ENCODE results near the gene FAM118B. TPM values are rescaled to one million over a fixed set of nuclear protein-coding genes. Genes with fewer than 3 reads are reported as not detected.

Gene FAM118B
- total RNA-seq, 1 experiment from 2014 or later = 40.0 TPM

- peaks cover 4% of the 10 kb centered on the region for H3K79me1 ChIP-seq (ENCODE audit: insufficient read depth, low read depth, low read length, poor library complexity, severe bottlenecking)
- no peak overlapping the region for H3K9ac ChIP-seq (ENCODE audit: extremely low read depth, insufficient read length, low read length)
- TF ChIP-seq CTCF (conservative IDR thresholded peaks at IDR 0.05) = no peak
- H4K91ac ChIP-seq (ENCODE audit: insufficient read length, low read depth, low read length) = no peak overlapping the region
- H3K4me2 ChIP-seq (ENCODE audit: insufficient read depth, insufficient read length, low read length) = no peak overlapping the region
- no peak for DNase-seq
- no peak overlapping the region for H3K56ac ChIP-seq (ENCODE audit: insufficient read length, low read depth, low read length)
- no peak overlapping the region for H3K27ac Mint-ChIP-seq
- no peaks in the 10 kb centered on the region for H3K79me2 ChIP-seq (ENCODE audit: insufficient read depth, low read length)
- H3K9me3 ChIP-seq (ENCODE audit: control insufficient read depth, low read depth, low read length) = no peaks in the 10 kb centered on the region
- no peak overlapping the region for H2BK20ac ChIP-seq (ENCODE audit: low read depth, low read length, poor library complexity, severe bottlenecking)
- peaks cover 67 to 88% (median 87%) of the 10 kb centered on the region in 3 experiments; a peak in 6 of 7 replicates for H3K36me3 Mint-ChIP-seq (ENCODE audit: insufficient read depth in 1 of 3, low read depth in 3 of 3)
- no peak overlapping the region for H3K27ac ChIP-seq (ENCODE audit: insufficient read length, low read depth, low read length)
- H2BK12ac ChIP-seq (ENCODE audit: insufficient read length, low read depth, low read length) = no peak overlapping the region
- H3K4me1 Mint-ChIP-seq = peaks cover under 1 to 2% of the 10 kb centered on the region in 2 experiments; a peak in 3 of 4 replicates
- H2BK120ac ChIP-seq (ENCODE audit: low read depth, low read length, poor library complexity, severe bottlenecking) = no peak overlapping the region
- H3K4me1 ChIP-seq (ENCODE audit: insufficient read depth, low read length) = no peaks in the 10 kb centered on the region
- H2BK15ac ChIP-seq (ENCODE audit: low read depth, low read length) = no peak overlapping the region
- no peaks in the 10 kb centered on the region for H3K23me2 ChIP-seq (ENCODE audit: insufficient read length, low read depth, low read length, poor library complexity, severe bottlenecking)
- no peak overlapping the region for H4K5ac ChIP-seq (ENCODE audit: insufficient read length, low read depth, low read length)
- H3K4me3 Mint-ChIP-seq = no peak overlapping the region
- no peaks in the 10 kb centered on the region for H3K27me3 ChIP-seq (ENCODE audit: insufficient read depth, low read length)
- H2AK5ac ChIP-seq (ENCODE audit: insufficient read length, low read length) = no peak overlapping the region
- H2BK5ac ChIP-seq (ENCODE audit: insufficient read length, low read length) = no peak overlapping the region
- no peak overlapping the region for H4K8ac ChIP-seq (replicated peaks; ENCODE audit: insufficient read length, low read depth, low read length)
- no peak overlapping the region for H3T11ph ChIP-seq (ENCODE audit: low read length)
- no peak overlapping the region for H3K23ac ChIP-seq (ENCODE audit: insufficient read length, low read depth, low read length)
- H3K9me3 Mint-ChIP-seq = no peaks in the 10 kb centered on the region
- no peaks in the 10 kb centered on the region for H3K27me3 Mint-ChIP-seq (ENCODE audit: low read depth)
- no peak overlapping the region for H3K4ac ChIP-seq (ENCODE audit: low read depth, low read length)
- H4K20me1 ChIP-seq (ENCODE audit: control insufficient read depth, insufficient read depth, insufficient read length) = no peaks in the 10 kb centered on the region
- no peak overlapping the region for H3K18ac ChIP-seq (ENCODE audit: insufficient read length, low read depth, low read length)
- no peak overlapping the region for H3K14ac ChIP-seq (ENCODE audit: insufficient read depth, low read length)
- no CpG with 5 or more reads among the region's 14 CpGs for WGBS (ENCODE audit: extremely low coverage, insufficient read length, low lambda C conversion rate)
- H2AFZ ChIP-seq (ENCODE audit: low read length) = no peak overlapping the region
Measured at GRCh38 chr11:126205359-126205758, 6.2 kb upstream of the FAM118B start.
